ENCODE results near the gene GPC3.
"Not testable (repeated sequence)": the region's sequence is repeated elsewhere in the genome, so short reads cannot be mapped to it uniquely, and the experiment has no call there.

GPC3 gene

DNA sequence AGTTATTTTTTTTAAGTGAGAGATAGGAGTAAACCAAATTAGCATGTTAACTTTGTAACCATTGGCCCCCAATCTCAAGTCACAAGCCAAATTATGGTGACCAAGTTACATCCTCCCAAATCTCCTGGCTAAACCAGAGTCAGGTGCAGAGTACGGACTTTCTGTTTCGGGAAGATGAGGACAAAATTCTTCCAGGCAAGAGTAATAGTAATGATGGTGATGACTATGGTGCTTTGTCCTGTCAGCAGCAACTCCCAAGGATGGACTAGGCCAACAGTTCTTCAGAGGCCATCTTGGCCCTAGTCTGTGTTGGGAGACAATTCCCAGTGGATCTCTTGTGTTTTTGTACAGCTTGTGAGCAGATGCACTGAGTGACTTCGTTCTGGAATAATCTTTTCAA is 148.8 kb downstream of the GPC3 start:
- DNase-seq, result no peak

DNA sequence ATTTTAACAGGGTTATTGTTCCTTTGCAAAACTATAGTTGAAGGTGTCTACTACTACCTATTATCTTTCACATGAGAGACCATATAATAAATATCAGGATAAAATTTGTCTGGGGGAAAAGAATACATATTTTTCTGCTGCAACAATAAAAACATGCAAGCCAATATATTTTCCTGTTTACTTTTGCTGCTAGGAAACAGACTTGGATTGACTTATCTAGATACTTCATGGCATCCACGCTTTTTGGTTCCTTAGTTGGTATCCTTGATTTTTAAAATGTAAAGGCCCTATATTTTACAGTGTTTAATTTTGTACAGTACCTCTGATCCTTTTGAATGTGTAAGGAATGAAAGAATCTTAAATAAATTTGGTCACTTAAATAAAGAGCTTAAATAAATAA is 150.6 kb downstream of the GPC3 start:
- no peak for DNase-seq

- DNase-seq, result no peak
Observed at GRCh38 chrX:133819546-133819945, 165.8 kb downstream of the GPC3 start.

DNA sequence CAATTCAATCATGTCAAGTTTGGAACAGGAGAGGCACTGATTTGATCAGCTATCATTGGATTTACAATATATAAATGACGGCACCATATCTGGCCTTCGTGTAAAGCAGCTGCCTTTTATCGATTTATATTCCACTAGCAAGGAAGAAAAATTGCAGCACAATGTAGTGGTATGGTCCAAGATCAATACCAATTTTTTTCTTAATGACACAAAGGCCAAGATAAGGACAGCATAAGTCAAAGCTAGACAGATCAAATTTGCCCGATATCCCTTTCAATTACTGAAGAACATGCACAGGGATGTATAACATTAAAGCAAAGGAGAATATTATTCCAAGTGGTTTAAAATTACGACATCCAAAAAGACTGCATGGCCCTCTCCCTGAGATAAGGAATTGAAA is 167.4 kb downstream of the GPC3 start:
- DNase-seq, result no peak

DNA sequence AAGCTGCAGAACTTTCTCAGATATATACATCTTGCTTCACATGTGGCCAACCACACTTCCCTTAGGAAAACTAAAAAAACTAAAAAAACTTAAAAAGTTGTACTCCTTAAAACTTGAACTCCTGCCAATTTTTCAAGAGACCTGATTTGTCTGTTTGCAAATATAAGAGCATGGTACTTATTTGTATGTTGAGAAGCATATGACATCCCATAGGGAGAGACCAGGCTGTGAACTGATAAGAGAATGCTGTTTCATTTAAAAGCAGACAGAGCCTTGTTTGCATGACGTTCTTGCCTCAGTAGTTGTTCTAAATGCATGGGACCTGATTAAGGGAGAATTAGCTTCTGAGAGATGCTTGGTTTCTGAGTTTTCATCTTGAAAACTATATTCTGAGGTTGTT is 169.9 kb downstream of the GPC3 start:
- no peak for DNase-seq

DNA sequence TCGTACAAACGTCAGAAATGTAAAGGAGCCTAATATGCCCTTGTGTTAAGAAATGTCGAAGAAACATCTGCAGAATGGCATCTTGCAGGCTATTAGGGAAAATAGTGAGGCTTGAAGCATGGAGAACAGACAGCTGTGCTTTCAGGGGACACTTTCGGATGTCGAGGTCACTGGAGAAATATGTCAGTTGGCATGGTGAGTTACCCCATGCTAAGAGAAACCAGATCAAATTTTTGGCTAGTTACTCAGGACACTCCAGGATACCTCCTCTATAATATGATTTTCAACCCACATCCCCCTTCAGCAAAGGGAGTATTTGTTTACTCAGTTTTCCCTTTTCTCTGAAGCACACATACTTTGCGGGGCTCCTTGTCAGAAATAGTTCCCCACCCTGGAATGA is 171.4 kb downstream of the GPC3 start:
- DNase-seq, result no peak

- DNase-seq, result no peak
Observed at GRCh38 chrX:133812402-133812801, 173.0 kb downstream of the GPC3 start.

DNA sequence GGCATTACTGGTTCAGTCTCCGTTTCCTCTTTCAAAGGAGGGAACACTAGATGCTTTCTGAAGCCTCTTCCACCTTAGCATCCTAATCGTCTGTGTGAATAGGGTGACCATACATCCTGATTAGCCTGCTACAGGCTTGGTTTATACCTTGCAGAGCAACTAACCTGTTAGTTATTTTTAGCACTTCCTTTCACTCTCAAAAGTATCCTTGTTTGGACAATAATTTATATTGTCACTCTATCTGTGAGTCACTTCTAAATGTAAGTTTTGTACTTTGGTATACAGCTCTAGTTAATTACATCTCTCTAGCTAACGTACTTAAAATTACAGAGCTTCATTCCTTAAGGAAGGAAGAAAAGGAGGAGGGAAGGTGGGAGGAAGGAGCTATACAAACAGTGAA is 174.5 kb downstream of the GPC3 start:
- no peak for DNase-seq

- DNase-seq, result no peak
Observed at GRCh38 chrX:133804072-133804471, 181.3 kb downstream of the GPC3 start.

- DNase-seq, result no peak
Observed at GRCh38 chrX:133796282-133796681, 189.1 kb downstream of the GPC3 start.

GRCh38 chrX:133794126-133794525 is 191.3 kb downstream of the GPC3 start:
- DNase-seq, result no peak

- no peak for DNase-seq
Observed at GRCh38 chrX:133793626-133794025, 191.8 kb downstream of the GPC3 start.

DNA sequence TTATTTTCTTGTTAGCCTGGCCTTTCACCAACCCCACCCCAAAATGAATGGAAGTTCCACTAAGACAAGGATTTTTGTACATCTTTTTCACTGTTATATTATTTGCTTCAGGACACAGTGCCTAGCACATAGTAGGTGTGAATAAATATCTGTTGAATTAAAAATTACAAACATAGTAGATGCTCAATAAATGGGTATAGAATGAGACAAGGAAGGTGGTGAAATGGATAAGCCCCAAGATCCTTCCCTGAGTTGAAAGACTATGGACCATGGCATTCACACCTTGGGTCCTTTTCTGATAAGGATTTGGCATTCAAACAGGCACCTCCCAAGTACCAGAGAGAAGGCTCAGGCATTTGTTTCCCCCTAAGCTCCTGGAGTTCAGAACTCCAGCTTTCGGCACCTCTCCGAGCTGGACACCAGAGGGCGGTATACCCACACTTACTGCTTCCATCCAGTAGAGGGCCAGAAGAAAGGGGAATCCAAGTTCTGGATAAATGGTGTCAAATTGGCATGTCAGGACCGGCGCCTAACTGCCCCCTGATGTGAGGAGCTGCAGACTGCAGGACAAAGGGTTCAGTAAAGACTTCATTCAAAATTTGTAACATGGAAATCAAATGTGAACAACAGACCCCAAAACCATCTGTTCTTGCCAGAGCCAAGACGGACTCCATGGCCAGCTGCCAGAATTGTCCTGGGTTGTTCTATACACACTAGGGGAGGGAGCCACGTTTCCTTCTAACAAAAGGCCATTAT is 193.0 kb downstream of the GPC3 start:
- DNase-seq, result peak; percentile 79

DNA sequence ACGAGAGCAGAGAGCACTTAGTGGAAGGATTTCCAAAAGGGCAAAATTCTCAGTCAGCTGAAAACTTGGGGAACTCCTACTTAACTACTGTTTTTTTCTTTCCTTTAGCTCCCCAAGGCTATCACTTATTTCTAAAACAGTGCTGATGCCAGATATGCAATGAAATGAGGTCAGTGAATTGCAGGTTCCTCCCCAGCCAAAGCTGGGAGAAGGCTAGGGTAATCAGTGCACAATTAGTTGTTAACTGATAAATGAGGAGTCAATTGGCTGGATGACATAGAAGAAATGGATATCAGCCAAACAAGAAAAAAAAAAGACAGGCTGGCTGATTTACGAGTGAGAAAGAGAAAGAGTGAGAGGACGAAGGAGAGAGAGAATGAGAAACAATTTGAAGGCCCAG is 195.6 kb downstream of the GPC3 start:
- no peak for DNase-seq

DNA sequence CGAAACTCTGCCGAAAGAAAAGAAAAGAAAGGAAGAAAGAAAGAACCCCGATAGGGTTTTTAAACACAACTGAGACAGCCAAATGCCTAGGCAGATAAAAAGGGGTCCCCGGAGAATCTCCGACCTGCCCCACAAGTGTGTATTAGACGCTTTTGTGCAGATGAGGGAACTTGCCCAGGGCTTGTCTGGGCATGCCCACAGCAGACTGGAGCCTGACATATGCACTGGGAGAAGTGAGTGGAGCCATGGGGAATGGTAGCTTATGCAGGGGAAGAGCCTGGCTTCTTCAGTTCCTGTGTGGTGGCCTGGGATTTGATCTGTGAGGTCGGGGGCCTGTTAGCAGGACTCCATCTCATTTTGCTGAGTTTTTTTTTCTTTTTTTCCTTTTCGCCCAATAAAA is 199.0 kb downstream of the GPC3 start:
- DNase-seq, result peak; percentile 7

DNA sequence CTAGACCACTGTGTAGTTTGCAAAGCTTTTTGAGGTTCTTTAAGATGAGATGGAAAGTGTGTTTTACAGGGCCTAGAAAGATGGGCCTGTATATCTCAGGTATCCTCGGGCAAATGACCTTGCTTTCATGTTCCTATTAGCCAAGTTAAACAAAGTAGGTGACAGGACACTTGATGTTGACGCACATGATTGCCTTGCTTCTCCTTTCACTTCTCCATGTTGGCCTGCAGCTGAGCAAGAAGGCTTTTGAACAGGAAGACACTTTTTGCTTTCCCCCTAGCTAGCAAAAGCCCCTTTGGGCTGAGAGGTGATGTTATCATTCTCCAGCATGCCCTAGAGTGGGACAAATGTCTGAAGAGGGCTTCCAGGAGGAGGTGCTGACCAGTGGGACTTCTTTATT is 202.1 kb downstream of the GPC3 start:
- no peak for DNase-seq

GRCh38 chrX:133781174-133781573 is 204.2 kb downstream of the GPC3 start:
- peak; percentile 61 for DNase-seq

- DNase-seq, result no peak
Observed at GRCh38 chrX:133776072-133776471, 209.3 kb downstream of the GPC3 start.

DNA sequence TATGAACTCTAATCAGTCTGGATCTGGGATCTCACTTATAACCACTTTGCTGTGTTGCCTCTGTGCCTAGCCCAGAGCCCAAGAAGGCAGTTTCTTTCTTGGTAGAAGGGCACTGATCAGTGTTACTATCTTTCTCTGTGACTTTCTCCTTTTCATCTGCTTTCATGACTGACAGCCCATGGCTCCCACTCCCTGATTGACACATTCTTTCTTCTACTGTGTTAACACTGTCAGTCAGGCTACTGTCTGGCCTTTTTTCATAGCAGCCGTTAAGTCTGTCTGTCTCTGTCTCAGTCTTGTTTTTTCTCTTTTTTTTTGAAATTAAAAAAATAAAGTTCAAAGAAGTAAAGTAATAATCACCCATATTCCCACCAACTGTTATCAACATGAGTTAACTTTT is 210.6 kb downstream of the GPC3 start:
- no peak for DNase-seq

- DNase-seq, result no peak
Observed at GRCh38 chrX:133771086-133771646, 214.2 kb downstream of the GPC3 start.

DNA sequence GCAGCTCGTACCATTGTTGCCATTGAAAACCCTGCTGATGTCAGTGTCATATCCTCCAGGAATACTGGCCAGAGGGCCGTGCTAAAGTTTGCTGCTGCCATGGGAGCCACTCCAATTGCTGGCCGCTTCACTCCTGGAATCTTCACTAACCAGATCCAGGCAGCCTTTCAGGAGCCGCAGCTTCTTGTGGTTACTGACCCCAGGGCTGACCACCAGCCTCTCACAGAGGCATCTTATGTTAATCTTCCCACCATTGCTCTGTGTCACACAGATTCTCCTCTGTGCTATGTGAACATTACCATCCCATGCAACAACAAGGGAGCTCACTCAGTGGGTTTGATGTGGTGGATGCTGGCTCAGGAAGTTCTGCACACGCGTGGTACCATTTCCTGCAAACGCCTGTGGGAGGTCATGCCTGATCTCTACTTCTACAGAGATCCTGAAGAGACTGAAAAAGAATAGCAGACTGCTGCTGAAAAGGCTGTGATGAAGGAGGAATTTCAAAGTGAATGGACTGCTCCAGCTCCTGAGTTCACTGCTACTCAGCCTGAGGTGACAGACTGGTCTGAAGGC is 222.3 kb downstream of the GPC3 start:
- not testable (repeated sequence) for DNase-seq

DNA sequence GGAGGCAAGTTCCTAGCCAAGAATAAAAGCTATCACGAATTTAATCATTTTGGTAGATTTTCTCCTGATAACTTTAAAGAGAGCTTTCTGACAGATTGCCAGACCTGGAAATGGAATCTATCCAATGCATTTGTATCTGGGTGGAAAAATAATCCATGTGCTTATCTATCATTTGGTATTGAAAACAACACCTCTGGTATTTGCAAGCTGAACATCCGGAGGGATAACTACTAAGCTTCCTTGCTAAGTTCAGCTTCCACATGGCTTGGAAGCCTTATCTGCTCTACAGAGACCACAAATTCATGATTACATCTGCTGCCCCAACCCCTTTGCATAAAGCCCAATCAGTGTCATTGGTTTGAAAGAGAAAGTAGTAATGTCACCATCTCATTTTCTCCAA is 230.7 kb downstream of the GPC3 start:
- DNase-seq, result no peak

DNA sequence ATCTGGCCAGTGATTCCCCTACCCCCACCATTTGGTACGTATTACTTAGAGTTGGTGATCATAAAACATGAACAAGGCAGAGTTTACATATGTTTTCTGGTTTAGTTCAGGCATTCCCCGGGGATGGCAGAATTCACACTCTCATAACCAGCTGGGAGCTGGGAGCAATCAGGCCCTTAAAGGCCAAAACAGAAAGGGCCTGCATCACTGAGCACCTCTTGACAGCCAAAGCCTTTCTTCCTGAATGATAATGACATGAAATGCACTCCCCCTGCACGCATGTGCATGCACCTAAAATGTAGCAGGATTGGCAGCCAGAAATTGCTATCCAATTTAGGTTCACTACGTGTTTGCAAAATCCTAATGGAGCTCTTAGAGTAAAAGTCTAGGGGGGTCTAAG is 235.4 kb downstream of the GPC3 start:
- DNase-seq, result peak; percentile 1

DNA sequence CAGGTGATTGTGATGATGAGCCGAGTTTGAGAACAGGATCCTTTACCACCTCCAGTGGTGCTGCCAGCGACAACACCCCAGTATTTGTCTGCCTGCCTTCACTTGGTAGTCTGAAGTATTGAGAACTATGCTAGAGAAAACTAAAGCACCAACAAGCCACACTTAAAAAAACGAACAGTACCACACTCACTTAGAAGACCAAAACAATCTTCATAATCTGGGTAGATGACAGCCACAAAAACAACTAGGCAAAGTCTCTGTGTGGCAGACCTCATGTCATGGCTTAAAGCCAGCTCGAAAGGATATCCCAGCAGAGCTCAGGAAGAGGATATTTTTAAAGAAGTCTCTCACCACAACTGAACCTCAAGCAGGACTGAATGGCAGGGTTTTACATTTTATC is 236.0 kb downstream of the GPC3 start:
- DNase-seq, result no peak

DNA sequence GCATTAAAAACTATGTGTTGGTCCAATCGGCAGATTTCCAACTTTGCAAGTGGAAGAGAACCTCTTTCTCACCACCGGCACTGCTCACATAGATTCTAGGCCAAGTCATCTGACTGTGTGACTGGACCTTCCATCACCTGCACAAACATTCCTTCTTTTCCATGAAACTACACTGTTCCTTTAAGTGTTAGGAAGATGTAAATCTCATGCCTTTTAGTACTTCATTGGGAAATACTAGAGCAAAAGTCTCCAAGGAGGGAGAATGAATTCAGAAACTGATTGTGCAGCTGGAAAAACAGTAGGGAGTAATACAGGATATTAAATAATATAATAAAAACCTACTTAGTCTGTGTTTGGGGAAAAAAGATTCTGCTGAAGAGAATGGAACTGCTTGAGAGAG is 238.2 kb downstream of the GPC3 start:
- DNase-seq, result no peak
